DOHH2 (cell line): ENCODE measurements around the gene LRRC27.
"Not testable (repeated sequence)": the region's sequence is repeated elsewhere in the genome, so short reads cannot be mapped to it uniquely, and the experiment has no call there.

Experiments used
- H3F3A ChIP-seq: fragments of 200-600 bp; sonication (generic), shearing (Covaris generic); 2 replicates; pipeline ENCODE4 v1.6.0; 2016; ENCODE audit warnings: antibody characterized with exemption, mild to moderate bottlenecking; ENCODE audit not compliant: control insufficient read depth, insufficient read depth
- H3K27ac ChIP-seq: fragments of 200-600 bp; sonication (generic); 2 replicates; pipeline ENCODE4 v1.5.1; 2014; ENCODE audit warnings: low read depth, mild to moderate bottlenecking, low read length, moderate library complexity
- H3K27me3 ChIP-seq: fragments of 200-600 bp; sonication (generic); 2 replicates; pipeline ENCODE4 v1.6.1; 2014; ENCODE audit warnings: mild to moderate bottlenecking, low read length, mixed read lengths; ENCODE audit not compliant: control insufficient read depth
- H3K36me3 ChIP-seq: fragments of 200-600 bp; sonication (generic); 2 replicates; pipeline ENCODE4 v1.6.1; 2014; ENCODE audit warnings: mild to moderate bottlenecking, low read length, moderate library complexity, mixed read lengths; ENCODE audit not compliant: control insufficient read depth
- H3K4me1 ChIP-seq: fragments of 200-600 bp; sonication (generic); 2 replicates; pipeline ENCODE4 v1.6.1; 2014; ENCODE audit warnings: mild to moderate bottlenecking, low read length, mixed read lengths; ENCODE audit not compliant: control insufficient read depth
- H3K4me2 ChIP-seq: fragments of 200-600 bp; sonication (generic); 2 replicates; pipeline ENCODE4 v1.6.0; 2014; ENCODE audit warnings: mild to moderate bottlenecking, low read length, moderate library complexity
- H3K4me3 ChIP-seq: fragments of 200-600 bp; sonication (generic); 2 replicates; pipeline ENCODE4 v1.5.1; 2014; ENCODE audit warnings: mild to moderate bottlenecking, low read length, mixed read lengths
- H3K79me2 ChIP-seq: fragments of 200-600 bp; sonication (generic); 2 replicates; pipeline ENCODE4 v1.6.1; 2014; ENCODE audit warnings: mild to moderate bottlenecking, low read length, mixed read lengths; ENCODE audit not compliant: control insufficient read depth
- H3K9me2 ChIP-seq: fragments of 200-600 bp; sonication (generic); replicated peaks from 2 replicates; pipeline ENCODE4 v1.6.1; 2014; ENCODE audit warnings: mild to moderate bottlenecking, low read length, mixed read lengths; ENCODE audit not compliant: control insufficient read depth
- H3K9me3 ChIP-seq: fragments of 200-600 bp; sonication (generic); 2 replicates; pipeline ENCODE4 v1.6.1; 2014; ENCODE audit warnings: antibody characterized with exemption, low read length, mixed read lengths; ENCODE audit not compliant: control insufficient read depth, insufficient read depth
- H4K20me1 ChIP-seq: fragments of 200-600 bp; sonication (generic); 2 replicates; pipeline ENCODE4 v1.6.0; 2014; ENCODE audit warnings: low read depth, mild to moderate bottlenecking, antibody characterized with exemption, low read length, moderate library complexity; ENCODE audit not compliant: control insufficient read depth, insufficient read depth
- CTCF ChIP-seq: fragments of 200-600 bp; sonication (generic); IDR thresholded peaks from one replicate; pipeline ENCODE4 v1.5.1; 2014; ENCODE audit warnings: antibody characterized with exemption, mild to moderate bottlenecking, low read depth, low read length; ENCODE audit not compliant: poor library complexity, severe bottlenecking
- EZH2phosphoT487 ChIP-seq: fragments of 200-600 bp; sonication (generic); IDR thresholded peaks from 2 replicates; pipeline ENCODE4 v1.6.1; 2017; ENCODE audit warnings: borderline replicate concordance, mild to moderate bottlenecking, antibody characterized with exemption, low read length, moderate library complexity, mixed read lengths

The LRRC27 gene

GRCh38 chr10:132375795-132376297 lies 43.9 kb downstream of the LRRC27 start:
- no peaks in the 10 kb centered on the region for H4K20me1 ChIP-seq
- H3K4me1 ChIP-seq = no peaks in the 10 kb centered on the region
- H3K4me2 ChIP-seq = no peak overlapping the region
- no peak overlapping the region for H3K4me3 ChIP-seq
- H3K27me3 ChIP-seq = no peaks in the 10 kb centered on the region
- no peaks in the 10 kb centered on the region for H3K79me2 ChIP-seq
- no peak for TF ChIP-seq EZH2phosphoT487
- H3K9me2 ChIP-seq = no peaks in the 10 kb centered on the region
- H3K9me3 ChIP-seq = no peaks in the 10 kb centered on the region
- no peaks in the 10 kb centered on the region for H3K36me3 ChIP-seq
- no peaks in the 10 kb centered on the region for H3F3A ChIP-seq
- H3K27ac ChIP-seq = no peak overlapping the region

- H3K4me3 ChIP-seq = no peak overlapping the region
- no peaks in the 10 kb centered on the region for H3K9me3 ChIP-seq
- H3K36me3 ChIP-seq = no peaks in the 10 kb centered on the region
- no peaks in the 10 kb centered on the region for H3K9me2 ChIP-seq
- H3F3A ChIP-seq = no peaks in the 10 kb centered on the region
- H3K79me2 ChIP-seq = no peaks in the 10 kb centered on the region
- H4K20me1 ChIP-seq = no peaks in the 10 kb centered on the region
- H3K4me2 ChIP-seq = no peak overlapping the region
- no peaks in the 10 kb centered on the region for H3K27me3 ChIP-seq
- H3K4me1 ChIP-seq = no peaks in the 10 kb centered on the region
- TF ChIP-seq EZH2phosphoT487 (no peak), CTCF (no peak)
- no peak overlapping the region for H3K27ac ChIP-seq
These were observed 44.4 kb downstream of the LRRC27 start for GRCh38 chr10:132376394-132376851.

DNA sequence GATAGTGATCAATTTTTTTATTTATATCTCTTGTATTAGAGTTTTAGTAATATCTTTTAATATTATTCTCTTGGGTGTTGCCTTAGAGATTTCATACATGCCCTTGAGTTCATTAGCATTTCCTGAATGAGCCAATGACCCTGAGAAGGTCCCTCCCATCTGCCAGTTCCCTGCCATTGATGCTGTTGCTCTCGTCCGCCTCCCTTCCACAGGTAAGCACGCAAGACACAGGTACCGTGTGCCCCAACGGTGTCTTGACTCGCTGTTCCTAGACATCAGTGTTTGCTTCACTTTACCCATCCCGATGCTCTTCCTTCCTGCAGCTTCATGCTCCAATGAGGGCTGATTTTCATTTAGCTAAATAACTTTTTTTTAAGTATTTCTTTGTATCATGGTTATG lies 45.3 kb downstream of the LRRC27 start:
- H3K4me2 ChIP-seq = no peak overlapping the region

DNA sequence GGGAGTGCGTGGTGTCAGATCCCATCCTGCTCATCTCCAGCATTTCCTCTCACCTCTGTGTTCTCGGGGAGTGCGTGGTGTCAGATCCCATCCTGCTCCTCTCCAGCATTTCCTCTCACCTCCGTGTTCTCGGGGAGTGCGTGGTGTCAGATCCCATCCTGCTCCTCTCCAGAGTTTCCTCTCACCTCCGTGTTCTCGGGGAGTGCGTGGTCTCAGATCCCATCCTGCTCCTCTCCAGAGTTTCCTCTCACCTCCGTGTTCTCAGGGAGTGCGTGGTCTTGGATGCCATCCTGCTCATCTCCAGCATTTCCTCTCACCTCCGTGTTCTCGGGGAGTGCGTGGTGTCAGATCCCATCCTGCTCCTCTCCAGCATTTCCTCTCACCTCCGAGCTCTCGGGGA lies 47.0 kb downstream of the LRRC27 start:
- H3K36me3 ChIP-seq = not testable (repeated sequence)

More for the DNA sequence above, 45.3 kb downstream of the LRRC27 start:
- no peaks in the 10 kb centered on the region for H3K9me3 ChIP-seq
- no peaks in the 10 kb centered on the region for H3K79me2 ChIP-seq
- H3K36me3 ChIP-seq = no peaks in the 10 kb centered on the region
- no peaks in the 10 kb centered on the region for H3F3A ChIP-seq
- H3K27me3 ChIP-seq = no peaks in the 10 kb centered on the region
- H3K9me2 ChIP-seq = no peaks in the 10 kb centered on the region
- no peaks in the 10 kb centered on the region for H4K20me1 ChIP-seq
- TF ChIP-seq CTCF = no peak
- no peak for TF ChIP-seq EZH2phosphoT487
- H3K4me1 ChIP-seq = no peaks in the 10 kb centered on the region
- no peak overlapping the region for H3K4me3 ChIP-seq
- no peak overlapping the region for H3K27ac ChIP-seq

GRCh38 chr10:132380986-132381385 lies 49.0 kb downstream of the LRRC27 start:
- H3F3A ChIP-seq, H3K79me2 ChIP-seq, H3K4me3 ChIP-seq, H4K20me1 ChIP-seq, H3K36me3 ChIP-seq, H3K9me3 ChIP-seq, H3K4me2 ChIP-seq, H3K27ac ChIP-seq, H3K9me2 ChIP-seq, H3K27me3 ChIP-seq: not testable (repeated sequence)
- H3K4me1 ChIP-seq = peaks cover 32% of the 10 kb centered on the region

More for the DNA sequence above, 47.0 kb downstream of the LRRC27 start:
- not testable (repeated sequence) for H3K4me3 ChIP-seq, H4K20me1 ChIP-seq, H3K9me3 ChIP-seq, H3K27ac ChIP-seq, H3F3A ChIP-seq, H3K9me2 ChIP-seq, H3K27me3 ChIP-seq, H3K4me2 ChIP-seq, H3K79me2 ChIP-seq
- H3K4me1 ChIP-seq = peaks cover 12% of the 10 kb centered on the region
